A673 (cell line): ENCODE results near the gene NHEJ1. TPM values are rescaled to one million over a fixed set of nuclear protein-coding genes. Genes with fewer than 3 reads are reported as not detected.

ENCODE experiments used
- BruUV-seq: library from RNA; stranded (reverse); fragments of 400-500 nt; replicated peaks from 2 replicates; lab custom pipeline; 2021; lab: Mats Ljungman, UMichigan
- CTCF ChIA-PET: fragments of 300-600 bp; sonication (Branson Sonifier 250); formaldehyde crosslinking; loops from one replicate; lab custom pipeline; 2022; ENCODE audit warnings: antibody characterized with exemption; lab: Charles Lee
- POLR2A ChIA-PET: fragments of 300-600 bp; sonication (Branson Sonifier 250); formaldehyde crosslinking; loops from one replicate; lab custom pipeline; 2022; ENCODE audit warnings: antibody characterized with exemption; ENCODE audit not compliant: low non-redundant PET; lab: Charles Lee
- DNase-seq: peaks from one replicate; pipeline ENCODE4 v3.0.0-alpha.2; 2015; ENCODE audit warnings: low spot score
- H3K27ac ChIP-seq: fragments of 200-600 bp; sonication (generic); 2 replicates; pipeline ENCODE4 v1.5.1; 2016; ENCODE audit warnings: mixed run types, low read depth, mild to moderate bottlenecking, mixed read lengths, antibody characterized with exemption, low read length; ENCODE audit not compliant: poor library complexity, severe bottlenecking
- H3K27me3 ChIP-seq: fragments of 200-600 bp; sonication (generic); replicated peaks from 2 replicates; pipeline ENCODE4 v1.6.1; 2017; ENCODE audit warnings: mixed run types, low read depth, mild to moderate bottlenecking, mixed read lengths, antibody characterized with exemption, low read length; ENCODE audit not compliant: insufficient read depth, poor library complexity
- H3K36me3 ChIP-seq: fragments of 200-600 bp; sonication (generic); 2 replicates; pipeline ENCODE4 v1.6.1; 2016; ENCODE audit warnings: mixed run types, mild to moderate bottlenecking, mixed read lengths, antibody characterized with exemption, low read length; ENCODE audit not compliant: insufficient read depth, poor library complexity, severe bottlenecking
- H3K4me1 ChIP-seq: fragments of 200-600 bp; sonication (generic); 2 replicates; pipeline ENCODE4 v1.6.1; 2017; ENCODE audit warnings: mixed run types, mild to moderate bottlenecking, mixed read lengths, antibody characterized with exemption, low read length; ENCODE audit not compliant: insufficient read depth, poor library complexity, severe bottlenecking
- H3K4me3 ChIP-seq: fragments of 200-600 bp; sonication (generic); 2 replicates; pipeline ENCODE4 v1.5.1; 2016; ENCODE audit warnings: low read depth, mixed run types, mild to moderate bottlenecking, mixed read lengths, low read length; ENCODE audit not compliant: poor library complexity, severe bottlenecking
- H3K9me3 ChIP-seq: fragments of 200-600 bp; sonication (generic); 2 replicates; pipeline ENCODE4 v1.6.1; 2016; ENCODE audit warnings: mixed run types, low read depth, mild to moderate bottlenecking, mixed read lengths, antibody characterized with exemption, low read length; ENCODE audit not compliant: poor library complexity, severe bottlenecking
- CTCF ChIP-seq: fragments of 300-800, 200-600 bp; sonication (generic); conservative IDR thresholded peaks from 2 replicates; pipeline ENCODE4 v1.5.1; 2017; ENCODE audit warnings: low read depth, mild to moderate bottlenecking, antibody characterized with exemption, low read length, moderate library complexity, mixed read lengths
- EZH2 ChIP-seq: fragments of 200-600 bp; sonication (generic); IDR thresholded peaks from 2 replicates; pipeline ENCODE4 v1.6.1; 2017; ENCODE audit warnings: borderline replicate concordance, low read depth, mild to moderate bottlenecking, mixed read lengths, antibody characterized with exemption, low read length; ENCODE audit not compliant: poor library complexity, severe bottlenecking
- intact Hi-C: fragments of 100-400 bp; cut with micrococcal nuclease; formaldehyde crosslinking; loops from one replicate; pipeline ENCODE4 v1.10.0; 2022; ENCODE audit not compliant: unreplicated experiment
- total RNA-seq: library from RNA; stranded (reverse); gene quantifications from 2 replicates; pipeline ENCODE4 v1.2.3, GENCODE V29; 2021

Gene NHEJ1
- total RNA-seq, 1 experiment from 2014 or later: 18.0 TPM

GRCh38 chr2:219107758-219108157, 52.9 kb downstream of the NHEJ1 start:
- intact Hi-C loops: no loop called here
- ChIA-PET POLR2A (no interaction called here), CTCF (no interaction called here)
- Histone ChIP-seq H3K27me3 (no peaks in the 10 kb centered on the region), H3K4me1 (no peaks in the 10 kb centered on the region), H3K36me3 (no peaks in the 10 kb centered on the region), H3K27ac (no peak overlapping the region), H3K4me3 (no peak overlapping the region), H3K9me3 (no peaks in the 10 kb centered on the region)
- no peak for DNase-seq
- TF ChIP-seq EZH2 (no peak), CTCF (no peak)
- BruUV-seq: no TSS peak

- no peak for DNase-seq
- no peak overlapping the region for H3K27ac ChIP-seq
- H3K9me3 ChIP-seq: no peaks in the 10 kb centered on the region
- TF ChIP-seq EZH2 (no peak), CTCF (no peak)
- CTCF ChIA-PET: no interaction called here
- no peaks in the 10 kb centered on the region for H3K27me3 ChIP-seq
- no peak overlapping the region for H3K4me3 ChIP-seq
- H3K4me1 ChIP-seq: no peaks in the 10 kb centered on the region
- no TSS peak for BruUV-seq
- POLR2A ChIA-PET: no interaction called here
- intact Hi-C loops: no loop called here
- H3K36me3 ChIP-seq: no peaks in the 10 kb centered on the region
Measured at GRCh38 chr2:219106251-219106650, 54.4 kb downstream of the NHEJ1 start.

GRCh38 chr2:219104107-219105035, 56.2 kb downstream of the NHEJ1 start:
- H3K27me3 ChIP-seq: no peaks in the 10 kb centered on the region
- CTCF ChIA-PET: interaction anchor here (0.6 to 1.8 kb wide), 10 partner anchors 15 to 138 kb away, joined by 3 to 18 read pairs (median 5); no protein-coding TSS in a partner anchor
- no peaks in the 10 kb centered on the region for H3K9me3 ChIP-seq
- BruUV-seq: no TSS peak
- peak; percentile 47 for DNase-seq
- H3K36me3 ChIP-seq: no peaks in the 10 kb centered on the region
- H3K4me3 ChIP-seq: no peak overlapping the region
- intact Hi-C loops: no loop called here
- no peaks in the 10 kb centered on the region for H3K4me1 ChIP-seq
- no peak overlapping the region for H3K27ac ChIP-seq
- TF ChIP-seq EZH2 (no peak), CTCF (peak; percentile 86)
- POLR2A ChIA-PET: no interaction called here
